Measurements from ENCODE around the gene LARP4.

The LARP4 gene

GRCh38 chr12:50528800-50529199 lies 128.1 kb downstream of the LARP4 start:
- no peak for DNase-seq

GRCh38 chr12:50529345-50529744 lies 128.7 kb downstream of the LARP4 start:
- DNase-seq: no peak
